Progenitor cell of endocrine pancreas (in vitro differentiated cells): ENCODE measurements around the gene IGFBP7. TPM values are rescaled to one million over a fixed set of nuclear protein-coding genes. Genes with fewer than 3 reads are reported as not detected.
A peak's percentile ranks its signal among the peaks of the same experiment; 100 is the strongest.

ENCODE experiments used
- DNase-seq: peaks from one replicate; pipeline ENCODE4 v3.0.0; 2021; ENCODE audit warnings: low spot score; ENCODE audit not compliant: unreplicated experiment
- H3K27ac Mint-ChIP-seq: 2 replicates; pipeline ENCODE4 v1.8.0; 2021; ENCODE audit warnings: mild to moderate bottlenecking, moderate library complexity, mixed read lengths
- H3K27me3 Mint-ChIP-seq: 2 replicates; pipeline ENCODE4 v1.8.0; 2021; ENCODE audit warnings: mixed read lengths
- H3K36me3 Mint-ChIP-seq: 2 replicates; pipeline ENCODE4 v1.8.0; 2022; ENCODE audit warnings: mixed read lengths; ENCODE audit not compliant: insufficient read depth
- H3K4me1 Mint-ChIP-seq: 2 replicates; pipeline ENCODE4 v1.8.0; 2021; ENCODE audit warnings: low read depth, mixed read lengths
- H3K4me3 Mint-ChIP-seq: 2 replicates; pipeline ENCODE4 v1.8.0; 2021; ENCODE audit warnings: low read depth, mild to moderate bottlenecking, moderate library complexity, mixed read lengths
- H3K9me3 Mint-ChIP-seq: 2 replicates; pipeline ENCODE4 v1.8.0; 2021; ENCODE audit warnings: low read depth, mixed read lengths
- total RNA-seq: library from RNA; stranded (reverse); gene quantifications from 2 replicates; pipeline ENCODE4 v1.2.1, GENCODE V29; 2021
- TF ChIP-seq, protein P1 (sequence below): fragments of 200-600 bp; sonication (generic); IDR thresholded peaks from one replicate; pipeline ENCODE4 v1.5.0; 2021; ENCODE audit warnings: antibody characterized with exemption, mild to moderate bottlenecking; ENCODE audit not compliant: unreplicated experiment

IGFBP7 gene
- total RNA-seq, 1 donor from 2014 or later, result 8.4 TPM

- no peak overlapping the region for H3K27ac Mint-ChIP-seq
- H3K4me3 Mint-ChIP-seq, result no peak overlapping the region
Measured at GRCh38 chr4:57042711-57043169, 67.4 kb downstream of the IGFBP7 start.

GRCh38 chr4:57041020-57041419, 69.2 kb downstream of the IGFBP7 start:
- Mint-ChIP-seq H3K4me1 (peaks cover 16% of the 10 kb centered on the region), H3K27me3 (peaks cover 7% of the 10 kb centered on the region), H3K27ac (no peak overlapping the region)

More at GRCh38 chr4:57042711-57043169, 67.4 kb downstream of the IGFBP7 start:
- TF ChIP-seq, protein P1, sequence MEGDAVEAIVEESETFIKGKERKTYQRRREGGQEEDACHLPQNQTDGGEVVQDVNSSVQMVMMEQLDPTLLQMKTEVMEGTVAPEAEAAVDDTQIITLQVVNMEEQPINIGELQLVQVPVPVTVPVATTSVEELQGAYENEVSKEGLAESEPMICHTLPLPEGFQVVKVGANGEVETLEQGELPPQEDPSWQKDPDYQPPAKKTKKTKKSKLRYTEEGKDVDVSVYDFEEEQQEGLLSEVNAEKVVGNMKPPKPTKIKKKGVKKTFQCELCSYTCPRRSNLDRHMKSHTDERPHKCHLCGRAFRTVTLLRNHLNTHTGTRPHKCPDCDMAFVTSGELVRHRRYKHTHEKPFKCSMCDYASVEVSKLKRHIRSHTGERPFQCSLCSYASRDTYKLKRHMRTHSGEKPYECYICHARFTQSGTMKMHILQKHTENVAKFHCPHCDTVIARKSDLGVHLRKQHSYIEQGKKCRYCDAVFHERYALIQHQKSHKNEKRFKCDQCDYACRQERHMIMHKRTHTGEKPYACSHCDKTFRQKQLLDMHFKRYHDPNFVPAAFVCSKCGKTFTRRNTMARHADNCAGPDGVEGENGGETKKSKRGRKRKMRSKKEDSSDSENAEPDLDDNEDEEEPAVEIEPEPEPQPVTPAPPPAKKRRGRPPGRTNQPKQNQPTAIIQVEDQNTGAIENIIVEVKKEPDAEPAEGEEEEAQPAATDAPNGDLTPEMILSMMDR, result no peak
- DNase-seq, result no peak
- Mint-ChIP-seq H3K36me3 (no peaks in the 10 kb centered on the region), H3K4me1 (peaks cover 16% of the 10 kb centered on the region), H3K9me3 (peaks cover 11% of the 10 kb centered on the region), H3K27me3 (peaks cover 3% of the 10 kb centered on the region)

GRCh38 chr4:57040510-57040909, 69.7 kb downstream of the IGFBP7 start:
- H3K36me3 Mint-ChIP-seq, result no peaks in the 10 kb centered on the region
- H3K27me3 Mint-ChIP-seq, result peaks cover 9% of the 10 kb centered on the region
- H3K4me3 Mint-ChIP-seq, result no peak overlapping the region
- TF ChIP-seq, protein P1, result no peak
- no peak for DNase-seq
- no peak overlapping the region for H3K27ac Mint-ChIP-seq
- peaks cover 16% of the 10 kb centered on the region for H3K4me1 Mint-ChIP-seq
- no peaks in the 10 kb centered on the region for H3K9me3 Mint-ChIP-seq

More at GRCh38 chr4:57041020-57041419, 69.2 kb downstream of the IGFBP7 start:
- DNase-seq, result no peak
- H3K9me3 Mint-ChIP-seq, result peaks cover under 1% of the 10 kb centered on the region
- no peaks in the 10 kb centered on the region for H3K36me3 Mint-ChIP-seq
- H3K4me3 Mint-ChIP-seq, result no peak overlapping the region
- TF ChIP-seq, protein P1, result no peak

- H3K4me1 Mint-ChIP-seq, result peaks cover 12% of the 10 kb centered on the region
- H3K27me3 Mint-ChIP-seq, result peaks cover 9% of the 10 kb centered on the region
- H3K27ac Mint-ChIP-seq, result no peak overlapping the region
- H3K4me3 Mint-ChIP-seq, result no peak overlapping the region
- TF ChIP-seq, protein P1, result no peak
- H3K9me3 Mint-ChIP-seq, result no peaks in the 10 kb centered on the region
- no peak for DNase-seq
- no peaks in the 10 kb centered on the region for H3K36me3 Mint-ChIP-seq
Measured at GRCh38 chr4:57039345-57039744, 70.8 kb downstream of the IGFBP7 start.

- Mint-ChIP-seq H3K4me3 (peak overlapping the region; percentile 29), H3K36me3 (no peaks in the 10 kb centered on the region), H3K27ac (no peak overlapping the region), H3K27me3 (peaks cover 9% of the 10 kb centered on the region), H3K9me3 (no peaks in the 10 kb centered on the region), H3K4me1 (peaks cover 12% of the 10 kb centered on the region)
- TF ChIP-seq, protein P1, result peak; percentile 96
- DNase-seq, result peak; percentile 66
Measured at GRCh38 chr4:57037982-57038604, 72.1 kb downstream of the IGFBP7 start.
